ENCODE measurements around the gene ECSIT. TPM values are rescaled to one million over a fixed set of nuclear protein-coding genes. Genes with fewer than 3 reads are reported as not detected.

ECSIT gene
- total RNA-seq, 1 experiment from 2014 or later: 52.8 TPM

DNA sequence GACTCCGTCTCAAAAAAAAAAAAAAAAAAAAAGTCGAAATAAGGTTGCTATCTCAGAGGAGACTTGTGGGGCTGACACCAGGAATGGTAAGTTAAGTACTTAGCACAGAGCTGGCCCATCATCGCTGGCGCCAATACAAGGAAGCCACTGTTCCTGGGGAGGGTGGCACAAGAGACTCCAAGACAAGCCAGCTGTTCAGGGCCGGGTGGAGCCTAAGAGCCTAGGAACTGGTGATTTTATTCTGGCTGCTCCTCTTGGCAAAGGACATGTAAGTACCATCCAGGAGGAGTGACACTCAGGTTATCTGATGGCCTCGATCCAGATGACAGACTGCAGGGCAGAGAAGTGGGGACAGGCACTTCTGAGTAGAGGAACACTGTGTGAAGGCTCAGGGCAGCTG is 26.3 kb upstream of the ECSIT start:
- intact Hi-C loops (cut with micrococcal nuclease): loop anchor here (5.0 kb wide), 1 partner anchor 432 kb away; no protein-coding TSS in a partner anchor
- Histone ChIP-seq H3K9ac (ENCODE audit: low read length) (no peak overlapping the region), H3K36me3 (ENCODE audit: control insufficient read depth in 1 of 2, insufficient read depth in 2 of 2, low read length in 2 of 2) (peaks cover 11 to 17% of the 10 kb centered on the region in 2 experiments; a peak in 3 of 4 replicates), H3K27ac (ENCODE audit: low read depth, low read length) (no peak overlapping the region), H3K4me2 (ENCODE audit: low read length) (no peak overlapping the region), H4K20me1 (ENCODE audit: insufficient read depth) (no peaks in the 10 kb centered on the region), H2AFZ (ENCODE audit: low read depth, low read length, poor library complexity, severe bottlenecking) (no peak overlapping the region), H3K4me3 (replicated peaks in 1 of 2; ENCODE audit: low read depth in 1 of 2, low read length in 2 of 2) (no peak overlapping the region), H3K9me2 (ENCODE audit: insufficient read depth) (no peaks in the 10 kb centered on the region), H3K27me3 (ENCODE audit: insufficient read depth, low read length) (no peaks in the 10 kb centered on the region), H3K9me3 (ENCODE audit: control insufficient read depth in 1 of 2, insufficient read depth in 1 of 2, low read depth in 1 of 2, low read length in 2 of 2) (no peaks in the 10 kb centered on the region), H3K79me2 (ENCODE audit: insufficient read depth, low read length) (peaks cover 50% of the 10 kb centered on the region), H3K4me1 (ENCODE audit: control insufficient read depth in 1 of 2, insufficient read depth in 2 of 2, low read length in 2 of 2) (peaks cover 0 to 14% of the 10 kb centered on the region in 2 experiments; a peak in 2 of 4 replicates)
- BruUV-seq (replicated peaks): no TSS peak
- ATAC-seq (no peak), DNase-seq (ENCODE audit: low read depth, low spot score) (no peak)
- ChIA-PET RAD21 (ENCODE audit: low non-redundant PET in 1 of 2, low total read pairs in 2 of 2, uncharacterized antibody in 2 of 2, unreplicated experiment in 2 of 2) (no interaction called here), CTCF (no interaction called here), POLR2A (no interaction called here)
- TF ChIP-seq ELF1 (IDR thresholded peaks at IDR 0.05; ENCODE audit: borderline replicate concordance, low read depth): no peak

DNA sequence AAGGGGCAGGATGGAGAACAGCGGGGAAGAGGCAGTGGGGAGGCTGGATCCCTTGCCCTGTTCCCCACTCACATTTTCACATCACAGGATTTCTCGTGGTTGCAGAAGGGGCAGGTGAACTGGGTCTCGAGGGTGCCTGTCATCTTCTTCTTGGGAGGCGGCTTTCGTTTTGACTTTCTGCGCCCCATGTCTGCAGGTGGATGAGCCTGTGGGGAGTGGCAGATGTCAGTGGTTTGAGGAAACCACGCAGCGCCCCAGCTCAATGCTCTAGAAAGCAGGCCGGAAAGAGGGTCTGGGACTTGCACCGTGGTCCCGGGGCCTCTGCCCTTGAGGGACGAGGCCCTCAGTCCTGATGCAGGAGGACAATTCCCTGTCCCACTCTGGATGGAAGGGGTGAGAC is 25.2 kb upstream of the ECSIT start:
- peaks cover 46% of the 10 kb centered on the region for H3K79me2 ChIP-seq (ENCODE audit: insufficient read depth, low read length)
- ChIA-PET RAD21 (ENCODE audit: low non-redundant PET in 1 of 2, low total read pairs in 2 of 2, uncharacterized antibody in 2 of 2, unreplicated experiment in 2 of 2) (no interaction called here), CTCF (no interaction called here), POLR2A (no interaction called here)
- ATAC-seq: no peak
- H3K4me2 ChIP-seq (ENCODE audit: low read length): no peak overlapping the region
- no peaks in the 10 kb centered on the region for H3K9me2 ChIP-seq (ENCODE audit: insufficient read depth)
- no peaks in the 10 kb centered on the region for H3K27me3 ChIP-seq (ENCODE audit: insufficient read depth, low read length)
- H3K4me3 ChIP-seq (replicated peaks in 1 of 2; ENCODE audit: low read depth in 1 of 2, low read length in 2 of 2): no peak overlapping the region
- no peaks in the 10 kb centered on the region for H3K9me3 ChIP-seq (ENCODE audit: control insufficient read depth in 1 of 2, insufficient read depth in 1 of 2, low read depth in 1 of 2, low read length in 2 of 2)
- H3K9ac ChIP-seq (ENCODE audit: low read length): no peak overlapping the region
- no TSS peak for BruUV-seq (replicated peaks)
- intact Hi-C loops (cut with micrococcal nuclease): no loop called here
- H4K20me1 ChIP-seq (ENCODE audit: insufficient read depth): no peaks in the 10 kb centered on the region
- no peak for DNase-seq (ENCODE audit: low read depth, low spot score)
- TF ChIP-seq EZH2phosphoT487 (IDR thresholded peaks at IDR 0.05; ENCODE audit: borderline replicate concordance): no peak
- TF ChIP-seq, protein P1, sequence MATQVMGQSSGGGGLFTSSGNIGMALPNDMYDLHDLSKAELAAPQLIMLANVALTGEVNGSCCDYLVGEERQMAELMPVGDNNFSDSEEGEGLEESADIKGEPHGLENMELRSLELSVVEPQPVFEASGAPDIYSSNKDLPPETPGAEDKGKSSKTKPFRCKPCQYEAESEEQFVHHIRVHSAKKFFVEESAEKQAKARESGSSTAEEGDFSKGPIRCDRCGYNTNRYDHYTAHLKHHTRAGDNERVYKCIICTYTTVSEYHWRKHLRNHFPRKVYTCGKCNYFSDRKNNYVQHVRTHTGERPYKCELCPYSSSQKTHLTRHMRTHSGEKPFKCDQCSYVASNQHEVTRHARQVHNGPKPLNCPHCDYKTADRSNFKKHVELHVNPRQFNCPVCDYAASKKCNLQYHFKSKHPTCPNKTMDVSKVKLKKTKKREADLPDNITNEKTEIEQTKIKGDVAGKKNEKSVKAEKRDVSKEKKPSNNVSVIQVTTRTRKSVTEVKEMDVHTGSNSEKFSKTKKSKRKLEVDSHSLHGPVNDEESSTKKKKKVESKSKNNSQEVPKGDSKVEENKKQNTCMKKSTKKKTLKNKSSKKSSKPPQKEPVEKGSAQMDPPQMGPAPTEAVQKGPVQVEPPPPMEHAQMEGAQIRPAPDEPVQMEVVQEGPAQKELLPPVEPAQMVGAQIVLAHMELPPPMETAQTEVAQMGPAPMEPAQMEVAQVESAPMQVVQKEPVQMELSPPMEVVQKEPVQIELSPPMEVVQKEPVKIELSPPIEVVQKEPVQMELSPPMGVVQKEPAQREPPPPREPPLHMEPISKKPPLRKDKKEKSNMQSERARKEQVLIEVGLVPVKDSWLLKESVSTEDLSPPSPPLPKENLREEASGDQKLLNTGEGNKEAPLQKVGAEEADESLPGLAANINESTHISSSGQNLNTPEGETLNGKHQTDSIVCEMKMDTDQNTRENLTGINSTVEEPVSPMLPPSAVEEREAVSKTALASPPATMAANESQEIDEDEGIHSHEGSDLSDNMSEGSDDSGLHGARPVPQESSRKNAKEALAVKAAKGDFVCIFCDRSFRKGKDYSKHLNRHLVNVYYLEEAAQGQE (IDR thresholded peaks at IDR 0.05; ENCODE audit: low read depth): no peak
- TF ChIP-seq, protein P2, sequence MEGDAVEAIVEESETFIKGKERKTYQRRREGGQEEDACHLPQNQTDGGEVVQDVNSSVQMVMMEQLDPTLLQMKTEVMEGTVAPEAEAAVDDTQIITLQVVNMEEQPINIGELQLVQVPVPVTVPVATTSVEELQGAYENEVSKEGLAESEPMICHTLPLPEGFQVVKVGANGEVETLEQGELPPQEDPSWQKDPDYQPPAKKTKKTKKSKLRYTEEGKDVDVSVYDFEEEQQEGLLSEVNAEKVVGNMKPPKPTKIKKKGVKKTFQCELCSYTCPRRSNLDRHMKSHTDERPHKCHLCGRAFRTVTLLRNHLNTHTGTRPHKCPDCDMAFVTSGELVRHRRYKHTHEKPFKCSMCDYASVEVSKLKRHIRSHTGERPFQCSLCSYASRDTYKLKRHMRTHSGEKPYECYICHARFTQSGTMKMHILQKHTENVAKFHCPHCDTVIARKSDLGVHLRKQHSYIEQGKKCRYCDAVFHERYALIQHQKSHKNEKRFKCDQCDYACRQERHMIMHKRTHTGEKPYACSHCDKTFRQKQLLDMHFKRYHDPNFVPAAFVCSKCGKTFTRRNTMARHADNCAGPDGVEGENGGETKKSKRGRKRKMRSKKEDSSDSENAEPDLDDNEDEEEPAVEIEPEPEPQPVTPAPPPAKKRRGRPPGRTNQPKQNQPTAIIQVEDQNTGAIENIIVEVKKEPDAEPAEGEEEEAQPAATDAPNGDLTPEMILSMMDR (IDR thresholded peaks at IDR 0.05 in 2 of 3, conservative IDR thresholded peaks at IDR 0.05 in 1 of 3; ENCODE audit: borderline replicate concordance in 1 of 3, insufficient read depth in 1 of 3, low read depth in 2 of 3, low read length in 2 of 3): no peak
- no peak for TF ChIP-seq RAD21 (IDR thresholded peaks at IDR 0.05; ENCODE audit: low read depth)
- no peak for TF ChIP-seq TCF7L2 (IDR thresholded peaks at IDR 0.05; ENCODE audit: borderline replicate concordance, extremely low read depth, insufficient read depth, insufficient read length)
- TF ChIP-seq, protein P3, sequence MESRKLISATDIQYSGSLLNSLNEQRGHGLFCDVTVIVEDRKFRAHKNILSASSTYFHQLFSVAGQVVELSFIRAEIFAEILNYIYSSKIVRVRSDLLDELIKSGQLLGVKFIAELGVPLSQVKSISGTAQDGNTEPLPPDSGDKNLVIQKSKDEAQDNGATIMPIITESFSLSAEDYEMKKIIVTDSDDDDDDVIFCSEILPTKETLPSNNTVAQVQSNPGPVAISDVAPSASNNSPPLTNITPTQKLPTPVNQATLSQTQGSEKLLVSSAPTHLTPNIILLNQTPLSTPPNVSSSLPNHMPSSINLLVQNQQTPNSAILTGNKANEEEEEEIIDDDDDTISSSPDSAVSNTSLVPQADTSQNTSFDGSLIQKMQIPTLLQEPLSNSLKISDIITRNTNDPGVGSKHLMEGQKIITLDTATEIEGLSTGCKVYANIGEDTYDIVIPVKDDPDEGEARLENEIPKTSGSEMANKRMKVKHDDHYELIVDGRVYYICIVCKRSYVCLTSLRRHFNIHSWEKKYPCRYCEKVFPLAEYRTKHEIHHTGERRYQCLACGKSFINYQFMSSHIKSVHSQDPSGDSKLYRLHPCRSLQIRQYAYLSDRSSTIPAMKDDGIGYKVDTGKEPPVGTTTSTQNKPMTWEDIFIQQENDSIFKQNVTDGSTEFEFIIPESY (IDR thresholded peaks at IDR 0.05; ENCODE audit: extremely low read depth, insufficient replicate concordance, low read length): no peak
- TF ChIP-seq, protein P4, sequence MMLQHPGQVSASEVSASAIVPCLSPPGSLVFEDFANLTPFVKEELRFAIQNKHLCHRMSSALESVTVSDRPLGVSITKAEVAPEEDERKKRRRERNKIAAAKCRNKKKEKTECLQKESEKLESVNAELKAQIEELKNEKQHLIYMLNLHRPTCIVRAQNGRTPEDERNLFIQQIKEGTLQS (IDR thresholded peaks at IDR 0.05): no peak
- no peak overlapping the region for H3K27ac ChIP-seq (ENCODE audit: low read depth, low read length)
- no peak overlapping the region for H2AFZ ChIP-seq (ENCODE audit: low read depth, low read length, poor library complexity, severe bottlenecking)
- peaks cover 11 to 17% of the 10 kb centered on the region in 2 experiments; a peak in 3 of 4 replicates for H3K36me3 ChIP-seq (ENCODE audit: control insufficient read depth in 1 of 2, insufficient read depth in 2 of 2, low read length in 2 of 2)
- peaks cover 0 to 6% of the 10 kb centered on the region in 2 experiments; a peak in 1 of 4 replicates for H3K4me1 ChIP-seq (ENCODE audit: control insufficient read depth in 1 of 2, insufficient read depth in 2 of 2, low read length in 2 of 2)
